K562 (cell line): ENCODE results near the gene TPD52L1. TPM values are rescaled to one million over a fixed set of nuclear protein-coding genes. Genes with fewer than 3 reads are reported as not detected.
A peak's percentile ranks its signal among the peaks of the same experiment; 100 is the strongest.

Source experiments
- AFF4 ChIP-seq: sonication (generic); formaldehyde crosslinking; IDR thresholded peaks from 2 replicates; pipeline ENCODE4 v1.8.0; 2023; ENCODE audit warnings: mild to moderate bottlenecking, missing genetic modification reagents
- CHD2 ChIP-seq: IDR thresholded peaks from 2 replicates; pipeline ENCODE4 v1.6.1; 2011; ENCODE audit warnings: low read depth, low read length
- DPF2 ChIP-seq: fragments of 450-650 bp; IDR thresholded peaks from 2 replicates; pipeline ENCODE4 v1.6.1; 2016
- FOXK2 ChIP-seq, 2 experiments: fragments of 450-650 bp; IDR thresholded peaks in 1 of 2; conservative IDR thresholded peaks in 1 of 2; 2 replicates each; pipeline ENCODE4 v1.6.1; 2016; ENCODE audit warnings: low read depth in 2 of 2, mild to moderate bottlenecking in 1 of 2
- GATA2 ChIP-seq: sonication (generic); formaldehyde crosslinking; IDR thresholded peaks from 2 replicates; pipeline ENCODE4 v1.4.0; 2020; ENCODE audit warnings: mild to moderate bottlenecking, missing genetic modification reagents
- JUN ChIP-seq, 2 experiments: sonication (generic) in 1 of 2; formaldehyde crosslinking in 1 of 2; IDR thresholded peaks; 2 replicates each; pipeline versions ENCODE4 v1.6.1 to v1.8.0; 2012 to 2022; ENCODE audit warnings: borderline replicate concordance in 2 of 2, mild to moderate bottlenecking in 2 of 2, improper control_type of control experiment in 1 of 2, low read depth in 1 of 2, low read length in 1 of 2, missing genetic modification reagents in 1 of 2
- L3MBTL2 ChIP-seq: fragments of 450-650 bp; IDR thresholded peaks from 2 replicates; pipeline ENCODE4 v1.6.1; 2016; ENCODE audit warnings: mild to moderate bottlenecking, moderate library complexity
- MAFF ChIP-seq: IDR thresholded peaks from 2 replicates; pipeline ENCODE4 v1.6.1; 2012; ENCODE audit warnings: low read length, improper control_type of control experiment
- MIER1 ChIP-seq: fragments of 450-650 bp; IDR thresholded peaks from 2 replicates; pipeline ENCODE4 v1.6.1; 2016; ENCODE audit warnings: antibody characterized with exemption, mild to moderate bottlenecking, low read depth
- MTA3 ChIP-seq: fragments of 450-650 bp; formaldehyde crosslinking; IDR thresholded peaks from 2 replicates; pipeline ENCODE4 v1.6.1; 2017; ENCODE audit warnings: mild to moderate bottlenecking, borderline replicate concordance
- NFE2 ChIP-seq: IDR thresholded peaks from 2 replicates; pipeline ENCODE4 v1.6.1; 2014; ENCODE audit warnings: antibody characterized with exemption, low read depth
- NR1H2 ChIP-seq: sonication (generic); formaldehyde crosslinking; IDR thresholded peaks from 2 replicates; pipeline ENCODE4 v1.4.0; 2020; ENCODE audit warnings: mild to moderate bottlenecking, missing genetic modification reagents
- NR4A1 ChIP-seq, 2 experiments: fragments of 250-450 bp in 1 of 2; fragments of 450-650 bp in 1 of 2; sonication (Bioruptor Pico) in 1 of 2; IDR thresholded peaks; 2 replicates each; pipeline versions ENCODE4 v1.4.0 to v1.6.1; 2016 to 2020; ENCODE audit warnings: mild to moderate bottlenecking in 2 of 2, missing compliant biosample characterization in 1 of 2, missing genetic modification characterization in 1 of 2, moderate library complexity in 1 of 2
- RBFOX2 ChIP-seq: fragments of 200-400 bp; formaldehyde crosslinking; IDR thresholded peaks from 2 replicates; pipeline ENCODE4 v1.6.1; 2017; ENCODE audit warnings: low read depth, mild to moderate bottlenecking, low read length, moderate library complexity
- SMAD3 ChIP-seq: fragments of 450-650 bp; formaldehyde crosslinking; conservative IDR thresholded peaks from 2 replicates; pipeline ENCODE4 v1.4.0; 2020; ENCODE audit warnings: mild to moderate bottlenecking
- SNAPC5 ChIP-seq: fragments of 250-450 bp; sonication (Bioruptor Pico); IDR thresholded peaks from 2 replicates; pipeline ENCODE4 v1.8.0; 2021; ENCODE audit warnings: moderate library complexity, mild to moderate bottlenecking, inconsistent platforms
- STAG1 ChIP-seq: sonication (generic); formaldehyde crosslinking; IDR thresholded peaks from 2 replicates; pipeline ENCODE4 v1.5.0; 2020; ENCODE audit warnings: missing genetic modification reagents, borderline replicate concordance
- TAL1 ChIP-seq: fragments of 450-650 bp; IDR thresholded peaks from 2 replicates; pipeline ENCODE4 v1.6.1; 2016; ENCODE audit warnings: mild to moderate bottlenecking
- TBL1XR1 ChIP-seq, 2 experiments: IDR thresholded peaks; 2 replicates each; pipeline ENCODE4 v1.6.1; 2012; ENCODE audit warnings: improper control_type of control experiment in 2 of 2, low read length in 2 of 2, mild to moderate bottlenecking in 1 of 2
- TRIM28 ChIP-seq: fragments of 450-650 bp; IDR thresholded peaks from 2 replicates; pipeline ENCODE4 v1.6.1; 2017
- ZBTB43 ChIP-seq: sonication (generic); formaldehyde crosslinking; IDR thresholded peaks from 2 replicates; pipeline ENCODE4 v1.8.0; 2023; ENCODE audit warnings: mild to moderate bottlenecking, missing genetic modification reagents
- ZKSCAN1 ChIP-seq: fragments of 150-350 bp; IDR thresholded peaks from 2 replicates; pipeline ENCODE4 v1.6.1; 2016; ENCODE audit warnings: low read depth, low read length
- ZNF324 ChIP-seq: fragments of 250-450 bp; sonication (Bioruptor Pico); IDR thresholded peaks from 2 replicates; pipeline ENCODE4 v1.4.0; 2020; ENCODE audit warnings: mild to moderate bottlenecking
- ZNF384 ChIP-seq: IDR thresholded peaks from 2 replicates; pipeline ENCODE4 v1.6.1; 2012; ENCODE audit warnings: low read depth, low read length, improper control_type of control experiment
- ZNF436 ChIP-seq: fragments of 250-450, 450-650 bp; sonication (Bioruptor Pico); formaldehyde crosslinking; IDR thresholded peaks from 2 replicates; pipeline ENCODE4 v1.7.0; 2020; ENCODE audit warnings: mild to moderate bottlenecking
- ZNF77 ChIP-seq: fragments of 250-450 bp; sonication (Bioruptor Pico); IDR thresholded peaks from 2 replicates; pipeline ENCODE4 v1.5.0; 2020
- polyA plus RNA-seq, 8 experiments: library from polyadenylated mRNA; depleted of rRNA in 4 of 8; stranded (reverse) in 5 of 8; unstranded in 3 of 8; fragments of >200 nt; fragmentation: Nextera tagmentation in 2 of 8; fragmentation: Illumina TruSeq in 1 of 8; extraction: Ambion mirVana in 2 of 8; extraction: Trizol in 1 of 8; gene quantifications; 2 replicates each; pipeline versions ENCODE4 v1.2.1 to v1.2.3, GENCODE V29; 2011 to 2014; ENCODE audit warnings: inconsistent platforms in 1 of 8, missing spikeins in 1 of 8
- total RNA-seq, 7 experiments: library from RNA; depleted of rRNA in 6 of 7; stranded (reverse); fragments of >200 nt in 6 of 7; fragmentation: Illumina TruSeq in 2 of 7; extraction: Trizol in 2 of 7; gene quantifications; 2 replicates each; pipeline versions ENCODE4 v1.2.1 to v1.2.3, GENCODE V29; 2011 to 2021; ENCODE audit warnings: low replicate concordance in 1 of 7
- TF ChIP-seq, protein P1 (sequence below): fragments of 450-650 bp; IDR thresholded peaks from 2 replicates; pipeline ENCODE4 v1.6.1; 2016

The TPD52L1 gene
- total and polyA plus RNA-seq, 9 of the 15 experiments (the other 6 are each of a cell fraction or from before 2014, with no cell fraction given), result 12.9 to 149 (median 75.7) TPM

DNA sequence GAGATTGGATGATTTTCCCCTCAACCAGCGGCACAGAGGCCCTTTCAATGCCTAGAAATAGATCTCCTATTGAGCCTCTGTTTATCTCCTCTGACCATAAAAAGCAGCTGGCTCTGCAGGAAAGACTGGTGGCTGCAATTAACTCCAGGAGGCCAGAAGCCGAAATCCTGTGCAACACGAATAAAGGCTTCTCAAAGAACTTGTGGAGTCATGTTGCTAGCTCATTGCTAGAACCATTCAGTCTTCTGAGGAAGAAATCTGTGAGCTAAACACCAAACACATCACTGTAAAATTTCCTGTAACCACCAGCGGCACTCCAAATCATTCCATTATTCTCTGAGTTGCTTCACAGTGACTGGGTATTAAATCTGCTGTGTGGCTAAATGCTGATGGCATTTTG, 49.1 kb upstream of the TPD52L1 start (continued):
- no peak for TF ChIP-seq NR1H2 (CRISPR knock-in tag)
- TF ChIP-seq MIER1, result no peak
- TF ChIP-seq STAG1 (CRISPR knock-in tag), result no peak
- TF ChIP-seq FOXK2 (conservative IDR thresholded peaks at IDR 0.05 in 1 of 2, IDR thresholded peaks at IDR 0.05 in 1 of 2; ENCODE audit: low read depth in 2 of 2), result no peak
- TF ChIP-seq ZNF77 (CRISPR knock-in tag), result no peak
- TF ChIP-seq RBFOX2, result no peak
- TF ChIP-seq ZNF384, result no peak
- no peak for TF ChIP-seq TRIM28
- TF ChIP-seq DPF2, result peak; percentile 54
- no peak for TF ChIP-seq ZBTB43
- TF ChIP-seq CHD2, result no peak
- no peak for TF ChIP-seq JUN (IDR thresholded peaks at IDR 0.05; ENCODE audit: borderline replicate concordance, low read depth, low read length)
- no peak for TF ChIP-seq JUN (CRISPR knock-in tag; IDR thresholded peaks at IDR 0.05; ENCODE audit: borderline replicate concordance)
- TF ChIP-seq ZNF436 (CRISPR knock-in tag), result no peak
- no peak for TF ChIP-seq ZKSCAN1
- TF ChIP-seq NFE2, result peak; percentile 56
- no peak for TF ChIP-seq L3MBTL2
- TF ChIP-seq MTA3, result 0 out of 2 replicates have a peak, but pooled peaks have one; percentile 33
- TF ChIP-seq SMAD3 (CRISPR knock-in tag), result no peak
- peak; percentile 44; the same call in 1 of the 2 replicates for TF ChIP-seq TAL1
- no peak for TF ChIP-seq TBL1XR1 (IDR thresholded peaks at IDR 0.05; ENCODE audit: low read length in 2 of 2)
- no peak for TF ChIP-seq AFF4 (CRISPR knock-in tag)
- no peak for TF ChIP-seq ZNF324 (CRISPR knock-in tag)
- TF ChIP-seq GATA2 (CRISPR knock-in tag), result no peak
- TF ChIP-seq NR4A1 (CRISPR knock-in tag; IDR thresholded peaks at IDR 0.05), result no peak
- no peak for TF ChIP-seq NR4A1 (tag; IDR thresholded peaks at IDR 0.05)
- no peak for TF ChIP-seq SNAPC5
- TF ChIP-seq MAFF, result no peak
- TF ChIP-seq, protein P1, sequence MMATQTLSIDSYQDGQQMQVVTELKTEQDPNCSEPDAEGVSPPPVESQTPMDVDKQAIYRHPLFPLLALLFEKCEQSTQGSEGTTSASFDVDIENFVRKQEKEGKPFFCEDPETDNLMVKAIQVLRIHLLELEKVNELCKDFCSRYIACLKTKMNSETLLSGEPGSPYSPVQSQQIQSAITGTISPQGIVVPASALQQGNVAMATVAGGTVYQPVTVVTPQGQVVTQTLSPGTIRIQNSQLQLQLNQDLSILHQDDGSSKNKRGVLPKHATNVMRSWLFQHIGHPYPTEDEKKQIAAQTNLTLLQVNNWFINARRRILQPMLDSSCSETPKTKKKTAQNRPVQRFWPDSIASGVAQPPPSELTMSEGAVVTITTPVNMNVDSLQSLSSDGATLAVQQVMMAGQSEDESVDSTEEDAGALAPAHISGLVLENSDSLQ, result no peak
